NCI-H526 treated with DMSO at 0.1 percent for 48 hours (cell line): Measurements from ENCODE around the gene NF1.
"Not testable (repeated sequence)": the region's sequence is repeated elsewhere in the genome, so short reads cannot be mapped to it uniquely, and the experiment has no call there.

Source experiments
- DNase-seq: peaks from one replicate; lab custom pipeline; 2025; lab: John Stamatoyannopoulos, UW

The NF1 gene

GRCh38 chr17:31132977-31133376 is 38.2 kb downstream of the NF1 start:
- DNase-seq: no peak

GRCh38 chr17:31134576-31134975 is 39.8 kb downstream of the NF1 start:
- no peak for DNase-seq

- no peak for DNase-seq
These were observed 41.5 kb downstream of the NF1 start for GRCh38 chr17:31136319-31136718.

- DNase-seq: no peak
These were observed 45.3 kb downstream of the NF1 start for GRCh38 chr17:31140111-31140510.

GRCh38 chr17:31144428-31144827 is 49.7 kb downstream of the NF1 start:
- no peak for DNase-seq

- no peak for DNase-seq
These were observed 50.1 kb downstream of the NF1 start for GRCh38 chr17:31144836-31145235.

GRCh38 chr17:31147507-31148202 is 52.9 kb downstream of the NF1 start:
- DNase-seq: no peak

- DNase-seq: no peak
These were observed 53.4 kb downstream of the NF1 start for GRCh38 chr17:31148205-31148604.

GRCh38 chr17:31152271-31152670 is 57.5 kb downstream of the NF1 start:
- no peak for DNase-seq

- no peak for DNase-seq
These were observed 60.5 kb downstream of the NF1 start for GRCh38 chr17:31155208-31155810.

GRCh38 chr17:31156326-31156725 is 61.5 kb downstream of the NF1 start:
- no peak for DNase-seq

- DNase-seq: not testable (repeated sequence)
These were observed 62.1 kb downstream of the NF1 start for GRCh38 chr17:31156864-31157263.

GRCh38 chr17:31158746-31159377 is 64.1 kb downstream of the NF1 start:
- DNase-seq: no peak

GRCh38 chr17:31163091-31163781 is 68.5 kb downstream of the NF1 start:
- DNase-seq: no peak

GRCh38 chr17:31167111-31167510 is 72.3 kb downstream of the NF1 start:
- DNase-seq: no peak

- DNase-seq: no peak
These were observed 76.9 kb downstream of the NF1 start for GRCh38 chr17:31171701-31172100.

GRCh38 chr17:31172388-31172787 is 77.6 kb downstream of the NF1 start:
- no peak for DNase-seq

GRCh38 chr17:31174215-31174614 is 79.4 kb downstream of the NF1 start:
- no peak for DNase-seq

- DNase-seq: no peak
These were observed 80.5 kb downstream of the NF1 start for GRCh38 chr17:31175237-31175636.

GRCh38 chr17:31176143-31176542 is 81.4 kb downstream of the NF1 start:
- not testable (repeated sequence) for DNase-seq

GRCh38 chr17:31178951-31179350 is 84.2 kb downstream of the NF1 start:
- DNase-seq: not testable (repeated sequence)

GRCh38 chr17:31195305-31195704 is 100.5 kb downstream of the NF1 start:
- no peak for DNase-seq

GRCh38 chr17:31198026-31198425 is 103.2 kb downstream of the NF1 start:
- DNase-seq: no peak
